Suprapubic skin (tissue), 4 donors: ENCODE measurements around the gene TMEM35B.
"Not testable (repeated sequence)": the region's sequence is repeated elsewhere in the genome, so short reads cannot be mapped to it uniquely, and the experiment has no call there.

ENCODE experiments used
- CTCF ChIP-seq, 2 donors: fragments of 200-600 bp in 1 of 2; fragments of 450-650 bp in 1 of 2; sonication (generic) in 1 of 2; IDR thresholded peaks; one replicate each; pipeline ENCODE4 v1.5.1; 2016 to 2019; ENCODE audit warnings: antibody characterized with exemption in 2 of 2, mild to moderate bottlenecking in 1 of 2, moderate library complexity in 1 of 2
- EP300 ChIP-seq: sonication (generic); formaldehyde crosslinking; IDR thresholded peaks from one replicate; pipeline ENCODE4 v1.6.1; 2017; ENCODE audit warnings: antibody characterized with exemption
- POLR2AphosphoS5 ChIP-seq, 3 donors: sonication (generic); formaldehyde crosslinking; IDR thresholded peaks; one replicate each; pipeline ENCODE4 v1.6.1; 2017; ENCODE audit warnings: antibody characterized with exemption in 3 of 3

- not testable (repeated sequence) for TF ChIP-seq CTCF (IDR thresholded peaks at IDR 0.05); EP300; POLR2AphosphoS5 (IDR thresholded peaks at IDR 0.05)
These were observed 17.5 kb downstream of the TMEM35B start for GRCh38 chr1:34967672-34968071.
